Vagina (tissue), 2 donors: ENCODE data around the gene EPHA7. TPM values are rescaled to one million over a fixed set of nuclear protein-coding genes. Genes with fewer than 3 reads are reported as not detected.

Experiments used
- DNase-seq, 2 donors: peaks; one replicate each; pipeline ENCODE4 v3.0.0-alpha.2; 2017; ENCODE audit errors: extremely low spot score in 2 of 2
- H3K27ac ChIP-seq: fragments of 200-600 bp; sonication (generic); one replicate; pipeline ENCODE4 v1.5.1; 2019
- H3K27me3 ChIP-seq: fragments of 200-600 bp; sonication (generic); one replicate; pipeline ENCODE4 v1.5.1; 2019
- H3K36me3 ChIP-seq, 2 donors: fragments of 200-600 bp; sonication (generic); one replicate each; pipeline ENCODE4 v1.5.1; 2017 to 2019
- H3K4me1 ChIP-seq: fragments of 200-600 bp; sonication (generic); one replicate; pipeline ENCODE4 v1.5.1; 2019
- H3K4me3 ChIP-seq, 2 donors: fragments of 200-600 bp; sonication (generic); 1 replicate in 1 of 2; 2 replicates in 1 of 2; pipeline ENCODE4 v1.5.1; 2016 to 2019
- H3K9me3 ChIP-seq: fragments of 200-600 bp; sonication (generic); one replicate; pipeline ENCODE4 v1.5.1; 2019
- CTCF ChIP-seq, 3 experiments: fragments of 450-650 bp in 2 of 3; fragments of 200-600 bp in 1 of 3; sonication (generic) in 1 of 3; IDR thresholded peaks; one replicate each; pipeline ENCODE4 v1.5.1; 2017 to 2019; ENCODE audit warnings: antibody characterized with exemption in 3 of 3, mild to moderate bottlenecking in 2 of 3, moderate library complexity in 2 of 3
- POLR2A ChIP-seq, 2 donors: fragments of 450-650 bp; IDR thresholded peaks; one replicate each; pipeline ENCODE4 v1.6.1; 2017; ENCODE audit warnings: antibody characterized with exemption in 2 of 2, mild to moderate bottlenecking in 2 of 2, moderate library complexity in 2 of 2
- POLR2AphosphoS5 ChIP-seq, 2 donors: sonication (generic); formaldehyde crosslinking; IDR thresholded peaks; one replicate each; pipeline ENCODE4 v1.9.0; 2017; ENCODE audit warnings: antibody characterized with exemption in 2 of 2, mild to moderate bottlenecking in 2 of 2, low read depth in 1 of 2; ENCODE audit not compliant: insufficient read depth in 1 of 2
- intact Hi-C: fragments of 100-400 bp; cut with DNase I; formaldehyde crosslinking; loops from one replicate; pipeline ENCODE4 v1.15.1; 2023
- total RNA-seq: library from RNA; depleted of rRNA; stranded (reverse); fragments of >200 nt; gene quantifications from one replicate; pipeline ENCODE4 v1.2.3, GENCODE V29; 2016

Gene EPHA7
- total RNA-seq, 1 donor from 2014 or later = 2.7 TPM

GRCh38 chr6:93393554-93394074, 25.7 kb downstream of the EPHA7 start:
- Histone ChIP-seq H3K36me3 (no peaks in the 10 kb centered on the region), H3K4me1 (no peaks in the 10 kb centered on the region)

GRCh38 chr6:93392797-93393196, 26.6 kb downstream of the EPHA7 start:
- TF ChIP-seq POLR2A (IDR thresholded peaks at IDR 0.05) = no peak
- TF ChIP-seq CTCF (IDR thresholded peaks at IDR 0.05) = no peak
- TF ChIP-seq POLR2AphosphoS5 (IDR thresholded peaks at IDR 0.05; ENCODE audit: insufficient read depth in 1 of 2, low read depth in 1 of 2) = no peak
- H3K4me3 ChIP-seq = no peak overlapping the region
- intact Hi-C loops = no loop called here
- H3K36me3 ChIP-seq = no peaks in the 10 kb centered on the region
- no peak for DNase-seq
- no peaks in the 10 kb centered on the region for H3K4me1 ChIP-seq
- H3K27me3 ChIP-seq = no peaks in the 10 kb centered on the region
- H3K27ac ChIP-seq = no peak overlapping the region
- no peaks in the 10 kb centered on the region for H3K9me3 ChIP-seq

More at GRCh38 chr6:93393554-93394074, 25.7 kb downstream of the EPHA7 start:
- DNase-seq = no peak
- intact Hi-C loops = no loop called here
- H3K27me3 ChIP-seq = no peaks in the 10 kb centered on the region
- TF ChIP-seq CTCF (IDR thresholded peaks at IDR 0.05) (no peak), POLR2AphosphoS5 (IDR thresholded peaks at IDR 0.05; ENCODE audit: insufficient read depth in 1 of 2, low read depth in 1 of 2) (no peak), POLR2A (IDR thresholded peaks at IDR 0.05) (no peak)
- H3K27ac ChIP-seq = no peak overlapping the region
- H3K9me3 ChIP-seq = no peaks in the 10 kb centered on the region
- H3K4me3 ChIP-seq = no peak overlapping the region

GRCh38 chr6:93391965-93392364, 27.4 kb downstream of the EPHA7 start:
- intact Hi-C loops = no loop called here
- Histone ChIP-seq H3K4me3 (no peak overlapping the region), H3K27ac (no peak overlapping the region), H3K36me3 (no peaks in the 10 kb centered on the region), H3K4me1 (no peaks in the 10 kb centered on the region), H3K27me3 (no peaks in the 10 kb centered on the region), H3K9me3 (no peaks in the 10 kb centered on the region)
- DNase-seq = no peak
- TF ChIP-seq CTCF (IDR thresholded peaks at IDR 0.05) = no peak
- no peak for TF ChIP-seq POLR2A (IDR thresholded peaks at IDR 0.05)
- no peak for TF ChIP-seq POLR2AphosphoS5 (IDR thresholded peaks at IDR 0.05; ENCODE audit: insufficient read depth in 1 of 2, low read depth in 1 of 2)

GRCh38 chr6:93389192-93389591, 30.2 kb downstream of the EPHA7 start:
- intact Hi-C loops = no loop called here
- H3K9me3 ChIP-seq = no peaks in the 10 kb centered on the region
- H3K36me3 ChIP-seq = no peaks in the 10 kb centered on the region
- no peak overlapping the region for H3K27ac ChIP-seq
- no peak for DNase-seq
- H3K4me1 ChIP-seq = no peaks in the 10 kb centered on the region
- TF ChIP-seq POLR2AphosphoS5 (IDR thresholded peaks at IDR 0.05; ENCODE audit: insufficient read depth in 1 of 2, low read depth in 1 of 2) (no peak), POLR2A (IDR thresholded peaks at IDR 0.05) (no peak), CTCF (IDR thresholded peaks at IDR 0.05) (no peak)
- no peaks in the 10 kb centered on the region for H3K27me3 ChIP-seq
- H3K4me3 ChIP-seq = no peak overlapping the region

GRCh38 chr6:93388070-93388469, 31.3 kb downstream of the EPHA7 start:
- no peak for TF ChIP-seq CTCF (IDR thresholded peaks at IDR 0.05)
- no peak for TF ChIP-seq POLR2AphosphoS5 (IDR thresholded peaks at IDR 0.05; ENCODE audit: insufficient read depth in 1 of 2, low read depth in 1 of 2)
- no peak for TF ChIP-seq POLR2A (IDR thresholded peaks at IDR 0.05)
- Histone ChIP-seq H3K27ac (no peak overlapping the region), H3K4me3 (no peak overlapping the region), H3K27me3 (no peaks in the 10 kb centered on the region), H3K4me1 (no peaks in the 10 kb centered on the region), H3K36me3 (no peaks in the 10 kb centered on the region), H3K9me3 (no peaks in the 10 kb centered on the region)
- intact Hi-C loops = no loop called here
- DNase-seq = no peak
